ENCODE data around the gene C12orf43. TPM values are rescaled to one million over a fixed set of nuclear protein-coding genes. Genes with fewer than 3 reads are reported as not detected.

The C12orf43 gene
- total and polyA plus RNA-seq, 2 donors (not counting 1 experiment from before 2014, with no cell fraction given): 6.7 to 18.9 TPM

DNA sequence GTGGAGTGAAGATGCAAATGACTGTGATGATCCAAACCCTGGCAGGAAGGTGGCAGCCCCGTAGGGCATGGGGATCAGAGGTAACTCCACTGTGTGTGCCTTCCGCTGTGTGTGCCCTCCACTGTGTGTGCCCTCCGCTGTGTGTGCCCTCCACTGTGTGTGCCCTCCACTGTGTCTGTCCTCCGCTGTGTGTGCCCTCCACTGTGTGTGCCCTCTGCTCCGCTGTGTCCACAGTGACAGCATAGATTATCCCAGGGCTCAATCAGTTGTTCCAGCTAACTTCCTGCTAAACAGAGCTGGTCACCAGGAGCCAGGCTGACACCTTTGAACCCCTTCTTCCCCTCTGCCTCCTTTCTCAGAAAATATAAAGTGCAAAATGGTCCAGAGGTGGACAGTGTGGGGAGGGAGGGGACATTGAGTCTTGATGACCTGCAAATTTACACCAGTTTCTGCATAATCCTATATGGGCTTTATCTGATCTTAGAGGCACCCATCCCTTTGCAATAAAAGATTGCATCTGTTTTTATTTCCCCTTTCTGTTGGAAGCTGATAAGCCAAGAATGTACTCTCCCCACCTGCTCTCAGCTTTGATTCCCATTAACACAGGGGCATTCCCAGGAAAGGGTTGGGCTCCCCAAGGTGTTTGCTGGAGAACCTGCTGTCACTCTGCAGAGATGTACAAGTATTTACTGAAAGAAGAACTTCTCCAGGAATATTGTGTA lies 59.5 kb downstream of the C12orf43 start:
- H2AFZ ChIP-seq (ENCODE audit: insufficient read depth, low read depth, low read length, poor library complexity, severe bottlenecking): no peak overlapping the region
- no peak for DNase-seq
- Mint-ChIP-seq H3K27me3 (peaks cover 4% of the 10 kb centered on the region), H3K9me3 (ENCODE audit: insufficient read depth) (no peaks in the 10 kb centered on the region), H3K4me1 (no peaks in the 10 kb centered on the region), H3K27ac (no peak overlapping the region), H3K4me3 (no peak overlapping the region)
- peaks cover 0 to 10% (median 0%) of the 10 kb centered on the region in 3 donors for H3K9me3 ChIP-seq (ENCODE audit: control extremely low read depth in 1 of 3, control insufficient read depth in 2 of 3, insufficient read depth in 1 of 3, low read length in 2 of 3)
- POLR2A ChIA-PET: no interaction called here
- H4K20me1 ChIP-seq (ENCODE audit: control insufficient read depth, insufficient read depth, low read length, poor library complexity, severe bottlenecking): no peaks in the 10 kb centered on the region
- TF ChIP-seq EZH2 (IDR thresholded peaks at IDR 0.05; ENCODE audit: borderline replicate concordance, insufficient read depth, low read depth, low read length, poor library complexity, severe bottlenecking): no peak
- TF ChIP-seq, protein P1, sequence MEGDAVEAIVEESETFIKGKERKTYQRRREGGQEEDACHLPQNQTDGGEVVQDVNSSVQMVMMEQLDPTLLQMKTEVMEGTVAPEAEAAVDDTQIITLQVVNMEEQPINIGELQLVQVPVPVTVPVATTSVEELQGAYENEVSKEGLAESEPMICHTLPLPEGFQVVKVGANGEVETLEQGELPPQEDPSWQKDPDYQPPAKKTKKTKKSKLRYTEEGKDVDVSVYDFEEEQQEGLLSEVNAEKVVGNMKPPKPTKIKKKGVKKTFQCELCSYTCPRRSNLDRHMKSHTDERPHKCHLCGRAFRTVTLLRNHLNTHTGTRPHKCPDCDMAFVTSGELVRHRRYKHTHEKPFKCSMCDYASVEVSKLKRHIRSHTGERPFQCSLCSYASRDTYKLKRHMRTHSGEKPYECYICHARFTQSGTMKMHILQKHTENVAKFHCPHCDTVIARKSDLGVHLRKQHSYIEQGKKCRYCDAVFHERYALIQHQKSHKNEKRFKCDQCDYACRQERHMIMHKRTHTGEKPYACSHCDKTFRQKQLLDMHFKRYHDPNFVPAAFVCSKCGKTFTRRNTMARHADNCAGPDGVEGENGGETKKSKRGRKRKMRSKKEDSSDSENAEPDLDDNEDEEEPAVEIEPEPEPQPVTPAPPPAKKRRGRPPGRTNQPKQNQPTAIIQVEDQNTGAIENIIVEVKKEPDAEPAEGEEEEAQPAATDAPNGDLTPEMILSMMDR (IDR thresholded peaks at IDR 0.05): no peak
- no peak for ATAC-seq (ENCODE audit: low read depth)
- no peaks in the 10 kb centered on the region for H3K36me3 ChIP-seq (replicated peaks in 1 of 2; ENCODE audit: control extremely low read depth in 1 of 2, control insufficient read depth in 1 of 2, extremely low read depth in 1 of 2, insufficient read depth in 2 of 2, low read length in 1 of 2)
- no peak overlapping the region for H3K27ac ChIP-seq (ENCODE audit: low read length in 2 of 2)
- H3K79me2 ChIP-seq (ENCODE audit: control insufficient read depth, insufficient read depth, low read length): no peaks in the 10 kb centered on the region
- H3K27me3 ChIP-seq (replicated peaks in 1 of 4; ENCODE audit: control extremely low read depth in 1 of 4, control insufficient read depth in 3 of 4, insufficient read depth in 4 of 4, low read length in 3 of 4): peaks cover 0 to 2% (median 0%) of the 10 kb centered on the region in 4 experiments
- H3K4me1 ChIP-seq (ENCODE audit: control insufficient read depth in 2 of 2, insufficient read depth in 2 of 2, low read length in 2 of 2): no peaks in the 10 kb centered on the region
- H3K4me2 ChIP-seq (replicated peaks; ENCODE audit: low read depth, low read length, poor library complexity, severe bottlenecking): no peak overlapping the region
- WGBS (ENCODE audit: insufficient coverage): 86% methylated on average over 5 of the region's 5 CpGs
- H3K4me3 ChIP-seq (ENCODE audit: control extremely low read depth in 1 of 5, extremely low read depth in 1 of 5, insufficient read depth in 1 of 5, low read depth in 2 of 5, low read length in 4 of 5): no peak overlapping the region
- no peak overlapping the region for H3K9ac ChIP-seq (ENCODE audit: low read length)
- CTCF ChIA-PET: no interaction called here
- intact Hi-C loops (cut with micrococcal nuclease): no loop called here

DNA sequence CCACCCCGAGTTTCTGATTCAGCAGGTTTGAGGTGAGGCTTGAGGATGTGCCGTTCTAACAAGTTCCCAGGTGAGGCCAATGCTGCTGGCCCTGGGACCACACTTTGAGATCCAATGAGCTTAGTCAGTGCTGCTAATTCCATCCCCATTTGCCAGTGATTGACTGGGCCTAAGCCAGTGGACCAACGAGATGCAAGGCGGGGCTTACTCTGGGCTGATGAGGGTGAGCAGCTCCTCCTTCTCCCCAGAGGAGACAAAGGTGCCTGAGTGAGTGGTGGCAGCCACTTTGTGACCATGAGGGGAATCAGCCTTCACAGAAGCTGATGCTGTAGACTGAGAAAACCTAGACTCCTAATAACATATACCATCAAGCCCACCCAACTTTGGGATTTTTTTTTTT lies 61.1 kb downstream of the C12orf43 start:
- H3K4me1 ChIP-seq (ENCODE audit: control insufficient read depth in 2 of 2, insufficient read depth in 2 of 2, low read length in 2 of 2): no peaks in the 10 kb centered on the region
- H3K9ac ChIP-seq (ENCODE audit: low read length): no peak overlapping the region
- WGBS (ENCODE audit: insufficient coverage): 90% methylated on average over 4 of the region's 4 CpGs
- no peak overlapping the region for H2AFZ ChIP-seq (ENCODE audit: insufficient read depth, low read depth, low read length, poor library complexity, severe bottlenecking)
- TF ChIP-seq EZH2 (IDR thresholded peaks at IDR 0.05; ENCODE audit: borderline replicate concordance, insufficient read depth, low read depth, low read length, poor library complexity, severe bottlenecking): no peak
- TF ChIP-seq, protein P1 (IDR thresholded peaks at IDR 0.05): no peak
- H3K4me1 Mint-ChIP-seq: no peaks in the 10 kb centered on the region
- intact Hi-C loops (cut with micrococcal nuclease): no loop called here
- H3K9me3 Mint-ChIP-seq (ENCODE audit: insufficient read depth): no peaks in the 10 kb centered on the region
- peaks cover 0 to 2% (median 0%) of the 10 kb centered on the region in 4 experiments for H3K27me3 ChIP-seq (replicated peaks in 1 of 4; ENCODE audit: control extremely low read depth in 1 of 4, control insufficient read depth in 3 of 4, insufficient read depth in 4 of 4, low read length in 3 of 4)
- DNase-seq: no peak
- ChIA-PET POLR2A (interaction anchor here (0.6 kb wide), 1 partner anchor 1312 kb away, joined by 5 read pairs; no protein-coding TSS in a partner anchor), CTCF (interaction anchor here (1.2 kb wide), 1 partner anchor 11 kb away, joined by 4 read pairs; no protein-coding TSS in a partner anchor)
- H3K27ac Mint-ChIP-seq: no peak overlapping the region
- no peaks in the 10 kb centered on the region for H4K20me1 ChIP-seq (ENCODE audit: control insufficient read depth, insufficient read depth, low read length, poor library complexity, severe bottlenecking)
- peaks cover 0 to 10% (median 0%) of the 10 kb centered on the region in 3 donors for H3K9me3 ChIP-seq (ENCODE audit: control extremely low read depth in 1 of 3, control insufficient read depth in 2 of 3, insufficient read depth in 1 of 3, low read length in 2 of 3)
- H3K4me3 ChIP-seq (ENCODE audit: control extremely low read depth in 1 of 5, extremely low read depth in 1 of 5, insufficient read depth in 1 of 5, low read depth in 2 of 5, low read length in 4 of 5): no peak overlapping the region
- no peak overlapping the region for H3K4me3 Mint-ChIP-seq
- peaks cover 4% of the 10 kb centered on the region for H3K27me3 Mint-ChIP-seq
- H3K4me2 ChIP-seq (replicated peaks; ENCODE audit: low read depth, low read length, poor library complexity, severe bottlenecking): no peak overlapping the region
- no peaks in the 10 kb centered on the region for H3K36me3 ChIP-seq (replicated peaks in 1 of 2; ENCODE audit: control extremely low read depth in 1 of 2, control insufficient read depth in 1 of 2, extremely low read depth in 1 of 2, insufficient read depth in 2 of 2, low read length in 1 of 2)
- H3K79me2 ChIP-seq (ENCODE audit: control insufficient read depth, insufficient read depth, low read length): no peaks in the 10 kb centered on the region
- no peak for ATAC-seq (ENCODE audit: low read depth)
- H3K27ac ChIP-seq (ENCODE audit: low read length in 2 of 2): no peak overlapping the region
